Type B pancreatic cell (in vitro differentiated cells): ENCODE data around the gene RPH3AL. TPM values are rescaled to one million over a fixed set of nuclear protein-coding genes. Genes with fewer than 3 reads are reported as not detected.

Experiments used
- DNase-seq: peaks from one replicate; pipeline ENCODE4 v3.0.0; 2021; ENCODE audit warnings: mixed read lengths; ENCODE audit not compliant: unreplicated experiment; ENCODE audit errors: extremely low spot score
- H3K27ac Mint-ChIP-seq: 2 replicates; pipeline ENCODE4 v1.8.0; 2021; ENCODE audit warnings: mild to moderate bottlenecking, mixed read lengths
- H3K27me3 Mint-ChIP-seq: 2 replicates; pipeline ENCODE4 v1.8.0; 2021; ENCODE audit warnings: mixed read lengths
- H3K36me3 Mint-ChIP-seq: 2 replicates; pipeline ENCODE4 v1.8.0; 2021; ENCODE audit warnings: mixed read lengths
- H3K4me1 Mint-ChIP-seq: one replicate; pipeline ENCODE4 v1.8.0; 2021; ENCODE audit warnings: mixed read lengths; ENCODE audit not compliant: unreplicated experiment
- H3K4me3 Mint-ChIP-seq: 2 replicates; pipeline ENCODE4 v1.8.0; 2021; ENCODE audit warnings: mild to moderate bottlenecking, mixed read lengths
- H3K9me3 Mint-ChIP-seq: 2 replicates; pipeline ENCODE4 v1.8.0; 2021; ENCODE audit warnings: mixed read lengths
- CTCF ChIP-seq: fragments of 200-600 bp; sonication (generic); conservative IDR thresholded peaks from 2 replicates; pipeline ENCODE4 v1.5.0; 2021; ENCODE audit warnings: antibody characterized with exemption, mild to moderate bottlenecking
- total RNA-seq: library from RNA; stranded (reverse); gene quantifications from 2 replicates; pipeline ENCODE4 v1.2.1, GENCODE V29; 2021; ENCODE audit warnings: low replicate concordance

The RPH3AL gene
- total RNA-seq, 1 donor from 2014 or later = 13.5 TPM

GRCh38 chr17:164303-165235 is 188.0 kb downstream of the RPH3AL start:
- no peaks in the 10 kb centered on the region for H3K9me3 Mint-ChIP-seq
- no peak for DNase-seq
- peaks cover 10% of the 10 kb centered on the region for H3K4me1 Mint-ChIP-seq
- H3K36me3 Mint-ChIP-seq = no peaks in the 10 kb centered on the region
- no peak overlapping the region for H3K4me3 Mint-ChIP-seq
- peak overlapping the region; percentile 57 for H3K27ac Mint-ChIP-seq
- peak; percentile 78 for TF ChIP-seq CTCF
- no peaks in the 10 kb centered on the region for H3K27me3 Mint-ChIP-seq

- no peaks in the 10 kb centered on the region for H3K27me3 Mint-ChIP-seq
- H3K27ac Mint-ChIP-seq = no peak overlapping the region
- peak; percentile 52 for TF ChIP-seq CTCF
- no peak for DNase-seq
- no peaks in the 10 kb centered on the region for H3K36me3 Mint-ChIP-seq
- no peaks in the 10 kb centered on the region for H3K9me3 Mint-ChIP-seq
- peaks cover 5% of the 10 kb centered on the region for H3K4me1 Mint-ChIP-seq
- no peak overlapping the region for H3K4me3 Mint-ChIP-seq
Observed at GRCh38 chr17:163514-164098, 189.0 kb downstream of the RPH3AL start.

GRCh38 chr17:162689-163088 is 189.9 kb downstream of the RPH3AL start:
- Mint-ChIP-seq H3K9me3 (no peaks in the 10 kb centered on the region), H3K27ac (no peak overlapping the region), H3K36me3 (no peaks in the 10 kb centered on the region), H3K27me3 (no peaks in the 10 kb centered on the region), H3K4me3 (no peak overlapping the region), H3K4me1 (peaks cover 5% of the 10 kb centered on the region)
- DNase-seq = no peak
- no peak for TF ChIP-seq CTCF

Other genes with a start within 250 kb of the RPH3AL start
- not detected in 2 replicates for gene SCGB1C2, start 215.2 kb downstream of the RPH3AL start, total RNA-seq
- 3.1 and 6.3 TPM in 2 replicates for gene DOC2B, start 171.2 kb downstream of the RPH3AL start, total RNA-seq
- 6.0 and 22.0 TPM in 2 replicates for gene RFLNB, start 93.1 kb upstream of the RPH3AL start, total RNA-seq